DMS153 treated with DMSO at 0.1 percent for 48 hours (cell line): ENCODE results near the gene PRAMEF11.

Experiments
- DNase-seq: peaks from one replicate; lab custom pipeline; 2025; ENCODE audit not compliant: unreplicated experiment; lab: John Stamatoyannopoulos, UW

The PRAMEF11 gene

DNA sequence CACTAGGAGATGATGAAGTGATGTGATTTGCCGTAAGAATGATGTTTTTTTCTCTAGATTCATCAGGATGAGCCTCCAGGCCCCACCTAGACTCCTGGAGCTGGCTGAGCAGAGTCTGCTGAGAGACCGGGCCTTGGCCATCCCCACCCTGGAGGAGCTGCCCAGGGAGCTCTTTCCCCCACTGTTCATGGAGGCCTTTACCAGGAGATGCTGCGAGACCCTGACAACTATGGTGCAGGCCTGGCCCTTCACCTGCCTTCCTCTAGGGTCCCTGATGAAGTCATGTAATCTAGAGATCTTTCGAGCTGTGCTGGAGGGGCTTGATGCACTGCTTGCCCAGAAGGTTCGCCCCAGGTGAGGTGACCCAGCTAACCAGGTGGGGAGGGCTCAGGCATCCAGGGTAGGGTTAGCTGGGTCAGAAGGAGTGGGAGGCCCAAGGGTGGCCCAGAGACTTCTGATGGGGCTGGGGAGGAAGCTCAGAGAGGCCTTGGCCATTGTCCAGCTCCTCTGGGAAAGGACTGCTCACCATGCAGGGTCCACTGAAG lies 56.3 kb downstream of the PRAMEF11 start:
- DNase-seq, result no peak
